ENCODE measurements around the gene PLCXD3.

Gene PLCXD3

DNA sequence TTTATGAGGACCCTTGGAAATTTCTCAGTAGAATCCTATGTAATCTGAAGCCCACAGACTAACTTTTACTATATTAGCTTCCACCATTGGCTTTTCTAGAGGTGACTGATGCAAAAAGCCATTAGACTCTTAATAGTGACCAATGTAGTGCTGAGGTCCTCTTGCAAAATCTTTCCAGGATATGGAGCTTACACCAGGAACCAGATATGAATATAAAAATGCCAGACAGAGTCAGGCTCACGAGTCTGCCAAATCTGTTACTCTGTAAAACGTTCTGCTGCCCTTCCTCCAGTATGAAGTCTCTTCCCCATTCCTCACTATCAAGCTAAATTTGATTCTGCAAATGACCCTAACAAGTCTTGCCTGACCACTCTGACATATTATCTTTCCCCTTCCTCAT lies 223.7 kb downstream of the PLCXD3 start:
- CTCF ChIA-PET: no interaction called here
- H3K4me3 ChIP-seq (ENCODE audit: low read depth, low read length): no peak overlapping the region
- no peak for TF ChIP-seq CTCF (IDR thresholded peaks at IDR 0.05; ENCODE audit: insufficient read depth, low read length, missing control alignments)
- DNase-seq (ENCODE audit: low read depth, low spot score): no peak
- POLR2A ChIA-PET: no interaction called here

- H3K4me3 ChIP-seq (ENCODE audit: low read depth, low read length): no peak overlapping the region
- no peak for DNase-seq (ENCODE audit: low read depth, low spot score)
- ChIA-PET CTCF (no interaction called here), POLR2A (no interaction called here)
- TF ChIP-seq CTCF (IDR thresholded peaks at IDR 0.05; ENCODE audit: insufficient read depth, low read length, missing control alignments): no peak
Observed at GRCh38 chr5:41286165-41286564, 224.2 kb downstream of the PLCXD3 start.

DNA sequence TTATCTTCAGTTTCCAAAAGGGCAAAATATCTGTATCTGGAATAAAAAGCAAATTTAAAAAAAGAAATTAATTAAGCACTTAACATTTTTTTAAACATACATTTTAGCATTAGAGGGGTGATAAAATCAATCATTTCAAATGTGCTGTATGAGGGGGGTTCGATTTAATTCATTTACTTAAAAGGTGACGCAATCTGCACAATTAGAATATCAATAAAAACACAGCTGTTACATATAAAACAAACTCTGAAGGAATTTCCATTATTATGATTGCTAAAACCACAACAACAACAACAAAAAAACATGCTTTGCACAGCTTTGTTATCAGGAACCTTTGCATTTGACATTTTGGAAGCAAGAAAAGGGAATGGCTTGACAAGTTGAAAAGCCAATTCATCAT lies 225.5 kb downstream of the PLCXD3 start:
- no peak for DNase-seq (ENCODE audit: low read depth, low spot score)
- ChIA-PET POLR2A (no interaction called here), CTCF (interaction anchor here (0.8 kb wide), 1 partner anchor 358 kb away, joined by 3 read pairs; no protein-coding TSS in a partner anchor)
- no peak for TF ChIP-seq CTCF (IDR thresholded peaks at IDR 0.05; ENCODE audit: insufficient read depth, low read length, missing control alignments)
- H3K4me3 ChIP-seq (ENCODE audit: low read depth, low read length): no peak overlapping the region

DNA sequence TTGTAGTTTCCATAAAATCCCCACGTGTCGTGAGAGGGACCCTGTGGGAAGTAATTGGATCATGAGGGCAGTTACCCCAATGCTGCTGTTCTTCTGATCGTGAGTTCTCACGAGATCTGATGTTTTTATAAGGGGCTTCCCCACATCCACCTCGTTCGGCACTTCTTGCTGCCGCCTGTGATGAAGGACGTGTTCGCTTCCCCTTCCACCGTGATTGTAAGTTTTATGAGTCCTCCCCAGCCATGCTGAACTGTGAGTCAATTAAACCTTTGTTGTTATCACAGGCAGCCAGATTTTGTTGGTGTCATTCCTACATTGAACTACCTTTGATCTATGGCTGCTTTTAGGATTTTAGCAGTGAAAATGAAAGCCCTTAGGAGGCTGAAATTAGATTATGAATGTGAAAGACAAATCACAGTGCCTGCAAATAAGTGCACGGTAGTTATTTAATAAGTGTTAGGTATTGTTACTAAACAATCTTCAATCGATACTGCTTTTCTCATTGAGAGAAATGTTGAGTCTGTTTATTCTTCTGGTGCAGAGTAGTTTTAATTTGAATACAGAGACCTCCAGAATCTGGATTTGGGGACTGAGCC lies 229.1 kb downstream of the PLCXD3 start:
- POLR2A ChIA-PET: no interaction called here
- CTCF ChIA-PET: no interaction called here
- no peak overlapping the region for H3K4me3 ChIP-seq (ENCODE audit: low read depth, low read length)
- DNase-seq (ENCODE audit: low read depth, low spot score): no peak
- no peak for TF ChIP-seq CTCF (IDR thresholded peaks at IDR 0.05; ENCODE audit: insufficient read depth, low read length, missing control alignments)

GRCh38 chr5:41279040-41279439 lies 231.4 kb downstream of the PLCXD3 start:
- POLR2A ChIA-PET: no interaction called here

More at GRCh38 chr5:41279040-41279439, 231.4 kb downstream of the PLCXD3 start:
- no peak for TF ChIP-seq CTCF (IDR thresholded peaks at IDR 0.05; ENCODE audit: insufficient read depth, low read length, missing control alignments)
- DNase-seq (ENCODE audit: low read depth, low spot score): no peak
- CTCF ChIA-PET: no interaction called here
- no peak overlapping the region for H3K4me3 ChIP-seq (ENCODE audit: low read depth, low read length)
